ENCODE results near the gene GOLGA7B.

GRCh38 chr10:97891497-97892167 lies 42.0 kb downstream of the GOLGA7B start:
- TF ChIP-seq POLR2AphosphoS5 (IDR thresholded peaks at IDR 0.05; ENCODE audit: low read depth, low read length) (no peak), CTCF (IDR thresholded peaks at IDR 0.05) (no peak)
